H1 (cell line): ENCODE measurements around the gene NAP1L1. TPM values are rescaled to one million over a fixed set of nuclear protein-coding genes. Genes with fewer than 3 reads are reported as not detected.

Experiments
- CBX5 ChIP-seq: fragments of 300-800, 300-1000 bp; sonication (generic); IDR thresholded peaks from 2 replicates; pipeline ENCODE4 v1.7.1; 2016; ENCODE audit warnings: antibody characterized with exemption, low read length, low read depth
- CTBP2 ChIP-seq: IDR thresholded peaks from 2 replicates; pipeline ENCODE4 v1.7.0; 2011; ENCODE audit warnings: borderline replicate concordance, mild to moderate bottlenecking, moderate library complexity, mixed read lengths, low read length; ENCODE audit not compliant: insufficient read depth, insufficient read length
- KDM4A ChIP-seq: IDR thresholded peaks from one replicate; pipeline ENCODE4 v1.7.1; 2012; ENCODE audit warnings: low read depth, mild to moderate bottlenecking, moderate library complexity, low read length, inconsistent platforms; ENCODE audit not compliant: severe bottlenecking
- RNF2 ChIP-seq: fragments of 200-900, 300-1000 bp; sonication (generic); IDR thresholded peaks from 2 replicates; pipeline ENCODE4 v1.7.1; 2016; ENCODE audit warnings: borderline replicate concordance, low read depth, mild to moderate bottlenecking, antibody characterized with exemption, low read length; ENCODE audit not compliant: poor library complexity, severe bottlenecking; ENCODE audit errors: missing control alignments
- YY1 ChIP-seq: IDR thresholded peaks from 2 replicates; pipeline ENCODE4 v1.6.1; 2011; ENCODE audit warnings: low read depth, mild to moderate bottlenecking, low read length
- polyA plus RNA-seq, 7 experiments: library from polyadenylated mRNA; depleted of rRNA in 3 of 7; stranded (reverse) in 5 of 7; unstranded in 2 of 7; fragments of >200 nt in 5 of 7; fragments of 200-250 nt in 2 of 7; gene quantifications; 1 replicate in 5 of 7; 2 replicates in 1 of 7; 4 replicates in 1 of 7; pipeline versions ENCODE4 v1.2.1 to v1.2.3, GENCODE V29; 2011 to 2013; ENCODE audit warnings: missing spikeins in 2 of 7, mixed read lengths in 2 of 7
- total RNA-seq: library from RNA; stranded (reverse); fragmentation: NEBNext Ultra II Directional; extraction: Animal tissue kit (Norgen Biotek cat#: 25700); gene quantifications from 2 replicates; pipeline ENCODE4 v1.2.1, GENCODE V29; 2021
- TF ChIP-seq, protein P1 (sequence below): fragments of 300-600 bp; sonication (generic); IDR thresholded peaks from 2 replicates; pipeline ENCODE4 v1.7.1; 2012; ENCODE audit warnings: low read length, moderate library complexity, mild to moderate bottlenecking, inconsistent platforms; ENCODE audit not compliant: insufficient replicate concordance
- TF ChIP-seq, protein P2 (sequence below): IDR thresholded peaks from 2 replicates; pipeline ENCODE4 v1.6.1; 2011; ENCODE audit warnings: low read length, improper control_type of control experiment
- TF ChIP-seq, protein P3 (sequence below): IDR thresholded peaks from 2 replicates; pipeline ENCODE4 v1.6.1; 2012; ENCODE audit warnings: inconsistent platforms

NAP1L1 gene
- total and polyA plus RNA-seq, 2 of the 8 experiments (the other 6 are each of a cell fraction or from before 2014, with no cell fraction given), result 202 to 1,159 TPM

DNA sequence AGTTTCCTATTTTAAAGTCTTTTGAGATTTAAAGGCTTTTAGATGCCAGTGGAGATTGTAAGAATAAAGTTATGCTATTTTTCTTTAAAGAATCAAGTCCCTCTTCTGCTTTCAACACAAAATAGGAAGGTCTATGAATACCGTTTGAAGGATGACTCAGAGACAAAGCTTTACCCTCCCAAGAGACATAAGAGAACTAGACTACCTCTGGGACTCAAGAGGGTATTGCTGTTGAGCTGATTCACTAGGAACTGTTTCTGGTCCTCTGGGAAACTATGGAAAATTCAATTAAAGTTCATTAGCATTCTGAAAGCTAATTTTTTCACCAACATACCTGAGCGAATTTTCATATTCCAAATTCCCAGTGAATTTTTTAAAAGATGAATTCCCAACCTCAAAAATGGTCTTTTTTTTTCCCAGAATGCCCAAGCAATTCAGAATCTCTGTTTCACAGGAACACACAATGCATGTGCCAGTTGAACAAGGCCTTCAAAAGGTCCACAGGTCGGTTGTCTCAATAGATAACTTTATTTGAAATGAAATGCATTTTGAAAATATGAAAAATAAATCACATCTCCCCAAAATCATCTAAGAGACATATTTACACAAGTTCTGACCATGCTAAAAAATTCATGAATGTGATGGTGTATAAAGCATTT lies 59.4 kb downstream of the NAP1L1 start (continued):
- TF ChIP-seq, protein P1, sequence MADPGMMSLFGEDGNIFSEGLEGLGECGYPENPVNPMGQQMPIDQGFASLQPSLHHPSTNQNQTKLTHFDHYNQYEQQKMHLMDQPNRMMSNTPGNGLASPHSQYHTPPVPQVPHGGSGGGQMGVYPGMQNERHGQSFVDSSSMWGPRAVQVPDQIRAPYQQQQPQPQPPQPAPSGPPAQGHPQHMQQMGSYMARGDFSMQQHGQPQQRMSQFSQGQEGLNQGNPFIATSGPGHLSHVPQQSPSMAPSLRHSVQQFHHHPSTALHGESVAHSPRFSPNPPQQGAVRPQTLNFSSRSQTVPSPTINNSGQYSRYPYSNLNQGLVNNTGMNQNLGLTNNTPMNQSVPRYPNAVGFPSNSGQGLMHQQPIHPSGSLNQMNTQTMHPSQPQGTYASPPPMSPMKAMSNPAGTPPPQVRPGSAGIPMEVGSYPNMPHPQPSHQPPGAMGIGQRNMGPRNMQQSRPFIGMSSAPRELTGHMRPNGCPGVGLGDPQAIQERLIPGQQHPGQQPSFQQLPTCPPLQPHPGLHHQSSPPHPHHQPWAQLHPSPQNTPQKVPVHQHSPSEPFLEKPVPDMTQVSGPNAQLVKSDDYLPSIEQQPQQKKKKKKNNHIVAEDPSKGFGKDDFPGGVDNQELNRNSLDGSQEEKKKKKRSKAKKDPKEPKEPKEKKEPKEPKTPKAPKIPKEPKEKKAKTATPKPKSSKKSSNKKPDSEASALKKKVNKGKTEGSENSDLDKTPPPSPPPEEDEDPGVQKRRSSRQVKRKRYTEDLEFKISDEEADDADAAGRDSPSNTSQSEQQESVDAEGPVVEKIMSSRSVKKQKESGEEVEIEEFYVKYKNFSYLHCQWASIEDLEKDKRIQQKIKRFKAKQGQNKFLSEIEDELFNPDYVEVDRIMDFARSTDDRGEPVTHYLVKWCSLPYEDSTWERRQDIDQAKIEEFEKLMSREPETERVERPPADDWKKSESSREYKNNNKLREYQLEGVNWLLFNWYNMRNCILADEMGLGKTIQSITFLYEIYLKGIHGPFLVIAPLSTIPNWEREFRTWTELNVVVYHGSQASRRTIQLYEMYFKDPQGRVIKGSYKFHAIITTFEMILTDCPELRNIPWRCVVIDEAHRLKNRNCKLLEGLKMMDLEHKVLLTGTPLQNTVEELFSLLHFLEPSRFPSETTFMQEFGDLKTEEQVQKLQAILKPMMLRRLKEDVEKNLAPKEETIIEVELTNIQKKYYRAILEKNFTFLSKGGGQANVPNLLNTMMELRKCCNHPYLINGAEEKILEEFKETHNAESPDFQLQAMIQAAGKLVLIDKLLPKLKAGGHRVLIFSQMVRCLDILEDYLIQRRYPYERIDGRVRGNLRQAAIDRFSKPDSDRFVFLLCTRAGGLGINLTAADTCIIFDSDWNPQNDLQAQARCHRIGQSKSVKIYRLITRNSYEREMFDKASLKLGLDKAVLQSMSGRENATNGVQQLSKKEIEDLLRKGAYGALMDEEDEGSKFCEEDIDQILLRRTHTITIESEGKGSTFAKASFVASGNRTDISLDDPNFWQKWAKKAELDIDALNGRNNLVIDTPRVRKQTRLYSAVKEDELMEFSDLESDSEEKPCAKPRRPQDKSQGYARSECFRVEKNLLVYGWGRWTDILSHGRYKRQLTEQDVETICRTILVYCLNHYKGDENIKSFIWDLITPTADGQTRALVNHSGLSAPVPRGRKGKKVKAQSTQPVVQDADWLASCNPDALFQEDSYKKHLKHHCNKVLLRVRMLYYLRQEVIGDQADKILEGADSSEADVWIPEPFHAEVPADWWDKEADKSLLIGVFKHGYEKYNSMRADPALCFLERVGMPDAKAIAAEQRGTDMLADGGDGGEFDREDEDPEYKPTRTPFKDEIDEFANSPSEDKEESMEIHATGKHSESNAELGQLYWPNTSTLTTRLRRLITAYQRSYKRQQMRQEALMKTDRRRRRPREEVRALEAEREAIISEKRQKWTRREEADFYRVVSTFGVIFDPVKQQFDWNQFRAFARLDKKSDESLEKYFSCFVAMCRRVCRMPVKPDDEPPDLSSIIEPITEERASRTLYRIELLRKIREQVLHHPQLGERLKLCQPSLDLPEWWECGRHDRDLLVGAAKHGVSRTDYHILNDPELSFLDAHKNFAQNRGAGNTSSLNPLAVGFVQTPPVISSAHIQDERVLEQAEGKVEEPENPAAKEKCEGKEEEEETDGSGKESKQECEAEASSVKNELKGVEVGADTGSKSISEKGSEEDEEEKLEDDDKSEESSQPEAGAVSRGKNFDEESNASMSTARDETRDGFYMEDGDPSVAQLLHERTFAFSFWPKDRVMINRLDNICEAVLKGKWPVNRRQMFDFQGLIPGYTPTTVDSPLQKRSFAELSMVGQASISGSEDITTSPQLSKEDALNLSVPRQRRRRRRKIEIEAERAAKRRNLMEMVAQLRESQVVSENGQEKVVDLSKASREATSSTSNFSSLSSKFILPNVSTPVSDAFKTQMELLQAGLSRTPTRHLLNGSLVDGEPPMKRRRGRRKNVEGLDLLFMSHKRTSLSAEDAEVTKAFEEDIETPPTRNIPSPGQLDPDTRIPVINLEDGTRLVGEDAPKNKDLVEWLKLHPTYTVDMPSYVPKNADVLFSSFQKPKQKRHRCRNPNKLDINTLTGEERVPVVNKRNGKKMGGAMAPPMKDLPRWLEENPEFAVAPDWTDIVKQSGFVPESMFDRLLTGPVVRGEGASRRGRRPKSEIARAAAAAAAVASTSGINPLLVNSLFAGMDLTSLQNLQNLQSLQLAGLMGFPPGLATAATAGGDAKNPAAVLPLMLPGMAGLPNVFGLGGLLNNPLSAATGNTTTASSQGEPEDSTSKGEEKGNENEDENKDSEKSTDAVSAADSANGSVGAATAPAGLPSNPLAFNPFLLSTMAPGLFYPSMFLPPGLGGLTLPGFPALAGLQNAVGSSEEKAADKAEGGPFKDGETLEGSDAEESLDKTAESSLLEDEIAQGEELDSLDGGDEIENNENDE, result no peak
- TF ChIP-seq KDM4A (no peak), YY1 (no peak), RNF2 (no peak), CTBP2 (no peak), CBX5 (no peak)
- TF ChIP-seq, protein P2, sequence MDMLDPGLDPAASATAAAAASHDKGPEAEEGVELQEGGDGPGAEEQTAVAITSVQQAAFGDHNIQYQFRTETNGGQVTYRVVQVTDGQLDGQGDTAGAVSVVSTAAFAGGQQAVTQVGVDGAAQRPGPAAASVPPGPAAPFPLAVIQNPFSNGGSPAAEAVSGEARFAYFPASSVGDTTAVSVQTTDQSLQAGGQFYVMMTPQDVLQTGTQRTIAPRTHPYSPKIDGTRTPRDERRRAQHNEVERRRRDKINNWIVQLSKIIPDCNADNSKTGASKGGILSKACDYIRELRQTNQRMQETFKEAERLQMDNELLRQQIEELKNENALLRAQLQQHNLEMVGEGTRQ, result no peak
- TF ChIP-seq, protein P3, sequence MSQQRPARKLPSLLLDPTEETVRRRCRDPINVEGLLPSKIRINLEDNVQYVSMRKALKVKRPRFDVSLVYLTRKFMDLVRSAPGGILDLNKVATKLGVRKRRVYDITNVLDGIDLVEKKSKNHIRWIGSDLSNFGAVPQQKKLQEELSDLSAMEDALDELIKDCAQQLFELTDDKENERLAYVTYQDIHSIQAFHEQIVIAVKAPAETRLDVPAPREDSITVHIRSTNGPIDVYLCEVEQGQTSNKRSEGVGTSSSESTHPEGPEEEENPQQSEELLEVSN, result no peak
